Measurements from ENCODE around the gene SPTB. TPM values are rescaled to one million over a fixed set of nuclear protein-coding genes. Genes with fewer than 3 reads are reported as not detected.
A peak's percentile ranks its signal among the peaks of the same experiment; 100 is the strongest.

Gene SPTB
- total and polyA plus RNA-seq, 10 of the 15 experiments (the other 5 are each of a cell fraction or from before 2014, with no cell fraction given): under 0.01 to 0.04 (median 0.02) TPM; not detected in 4

DNA sequence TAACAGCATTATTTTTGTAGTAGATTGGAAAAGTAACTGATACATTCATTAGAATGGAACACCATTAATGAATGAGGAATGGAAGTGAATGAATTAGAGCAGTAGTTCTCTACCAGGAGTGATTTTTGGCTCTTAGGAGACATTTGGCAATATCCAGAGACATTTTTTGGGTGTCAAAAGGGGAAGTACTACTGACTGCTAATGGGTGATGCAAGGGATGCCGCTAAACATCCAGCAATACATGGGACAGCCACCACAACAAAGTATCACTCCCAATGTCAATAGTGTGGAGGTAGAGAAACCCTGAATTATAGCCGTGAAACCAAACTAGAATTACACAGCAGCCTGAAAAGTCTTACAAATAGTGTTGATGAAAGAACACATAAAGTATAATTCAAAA is 36.1 kb upstream of the SPTB start:
- H3K4me1 ChIP-seq (ENCODE audit: control insufficient read depth, insufficient read depth, low read length): peaks cover 5% of the 10 kb centered on the region; the same call in 1 of the 2 replicates
- TF ChIP-seq, protein P1, sequence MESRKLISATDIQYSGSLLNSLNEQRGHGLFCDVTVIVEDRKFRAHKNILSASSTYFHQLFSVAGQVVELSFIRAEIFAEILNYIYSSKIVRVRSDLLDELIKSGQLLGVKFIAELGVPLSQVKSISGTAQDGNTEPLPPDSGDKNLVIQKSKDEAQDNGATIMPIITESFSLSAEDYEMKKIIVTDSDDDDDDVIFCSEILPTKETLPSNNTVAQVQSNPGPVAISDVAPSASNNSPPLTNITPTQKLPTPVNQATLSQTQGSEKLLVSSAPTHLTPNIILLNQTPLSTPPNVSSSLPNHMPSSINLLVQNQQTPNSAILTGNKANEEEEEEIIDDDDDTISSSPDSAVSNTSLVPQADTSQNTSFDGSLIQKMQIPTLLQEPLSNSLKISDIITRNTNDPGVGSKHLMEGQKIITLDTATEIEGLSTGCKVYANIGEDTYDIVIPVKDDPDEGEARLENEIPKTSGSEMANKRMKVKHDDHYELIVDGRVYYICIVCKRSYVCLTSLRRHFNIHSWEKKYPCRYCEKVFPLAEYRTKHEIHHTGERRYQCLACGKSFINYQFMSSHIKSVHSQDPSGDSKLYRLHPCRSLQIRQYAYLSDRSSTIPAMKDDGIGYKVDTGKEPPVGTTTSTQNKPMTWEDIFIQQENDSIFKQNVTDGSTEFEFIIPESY (IDR thresholded peaks at IDR 0.05): 0 out of 2 replicates have a peak, but pooled peaks have one; percentile 81
- TF ChIP-seq, protein P2, sequence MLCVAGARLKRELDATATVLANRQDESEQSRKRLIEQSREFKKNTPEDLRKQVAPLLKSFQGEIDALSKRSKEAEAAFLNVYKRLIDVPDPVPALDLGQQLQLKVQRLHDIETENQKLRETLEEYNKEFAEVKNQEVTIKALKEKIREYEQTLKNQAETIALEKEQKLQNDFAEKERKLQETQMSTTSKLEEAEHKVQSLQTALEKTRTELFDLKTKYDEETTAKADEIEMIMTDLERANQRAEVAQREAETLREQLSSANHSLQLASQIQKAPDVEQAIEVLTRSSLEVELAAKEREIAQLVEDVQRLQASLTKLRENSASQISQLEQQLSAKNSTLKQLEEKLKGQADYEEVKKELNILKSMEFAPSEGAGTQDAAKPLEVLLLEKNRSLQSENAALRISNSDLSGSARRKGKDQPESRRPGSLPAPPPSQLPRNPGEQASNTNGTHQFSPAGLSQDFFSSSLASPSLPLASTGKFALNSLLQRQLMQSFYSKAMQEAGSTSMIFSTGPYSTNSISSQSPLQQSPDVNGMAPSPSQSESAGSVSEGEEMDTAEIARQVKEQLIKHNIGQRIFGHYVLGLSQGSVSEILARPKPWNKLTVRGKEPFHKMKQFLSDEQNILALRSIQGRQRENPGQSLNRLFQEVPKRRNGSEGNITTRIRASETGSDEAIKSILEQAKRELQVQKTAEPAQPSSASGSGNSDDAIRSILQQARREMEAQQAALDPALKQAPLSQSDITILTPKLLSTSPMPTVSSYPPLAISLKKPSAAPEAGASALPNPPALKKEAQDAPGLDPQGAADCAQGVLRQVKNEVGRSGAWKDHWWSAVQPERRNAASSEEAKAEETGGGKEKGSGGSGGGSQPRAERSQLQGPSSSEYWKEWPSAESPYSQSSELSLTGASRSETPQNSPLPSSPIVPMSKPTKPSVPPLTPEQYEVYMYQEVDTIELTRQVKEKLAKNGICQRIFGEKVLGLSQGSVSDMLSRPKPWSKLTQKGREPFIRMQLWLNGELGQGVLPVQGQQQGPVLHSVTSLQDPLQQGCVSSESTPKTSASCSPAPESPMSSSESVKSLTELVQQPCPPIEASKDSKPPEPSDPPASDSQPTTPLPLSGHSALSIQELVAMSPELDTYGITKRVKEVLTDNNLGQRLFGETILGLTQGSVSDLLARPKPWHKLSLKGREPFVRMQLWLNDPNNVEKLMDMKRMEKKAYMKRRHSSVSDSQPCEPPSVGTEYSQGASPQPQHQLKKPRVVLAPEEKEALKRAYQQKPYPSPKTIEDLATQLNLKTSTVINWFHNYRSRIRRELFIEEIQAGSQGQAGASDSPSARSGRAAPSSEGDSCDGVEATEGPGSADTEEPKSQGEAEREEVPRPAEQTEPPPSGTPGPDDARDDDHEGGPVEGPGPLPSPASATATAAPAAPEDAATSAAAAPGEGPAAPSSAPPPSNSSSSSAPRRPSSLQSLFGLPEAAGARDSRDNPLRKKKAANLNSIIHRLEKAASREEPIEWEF (IDR thresholded peaks at IDR 0.05; ENCODE audit: insufficient replicate concordance, low read depth, low read length): no peak
- TF ChIP-seq SIX5 (IDR thresholded peaks at IDR 0.05; ENCODE audit: low read depth, low read length, severe bottlenecking) (no peak), MEF2B (IDR thresholded peaks at IDR 0.05; ENCODE audit: partially characterized antibody, poor library complexity, severe bottlenecking) (no peak), TCF7 (IDR thresholded peaks at IDR 0.05; ENCODE audit: borderline replicate concordance) (no peak), SPI1 (IDR thresholded peaks at IDR 0.05; ENCODE audit: borderline replicate concordance, insufficient read depth, low read depth, low read length) (peak; percentile 7; the same call in 1 of the 2 replicates)
- TF ChIP-seq, protein P3, sequence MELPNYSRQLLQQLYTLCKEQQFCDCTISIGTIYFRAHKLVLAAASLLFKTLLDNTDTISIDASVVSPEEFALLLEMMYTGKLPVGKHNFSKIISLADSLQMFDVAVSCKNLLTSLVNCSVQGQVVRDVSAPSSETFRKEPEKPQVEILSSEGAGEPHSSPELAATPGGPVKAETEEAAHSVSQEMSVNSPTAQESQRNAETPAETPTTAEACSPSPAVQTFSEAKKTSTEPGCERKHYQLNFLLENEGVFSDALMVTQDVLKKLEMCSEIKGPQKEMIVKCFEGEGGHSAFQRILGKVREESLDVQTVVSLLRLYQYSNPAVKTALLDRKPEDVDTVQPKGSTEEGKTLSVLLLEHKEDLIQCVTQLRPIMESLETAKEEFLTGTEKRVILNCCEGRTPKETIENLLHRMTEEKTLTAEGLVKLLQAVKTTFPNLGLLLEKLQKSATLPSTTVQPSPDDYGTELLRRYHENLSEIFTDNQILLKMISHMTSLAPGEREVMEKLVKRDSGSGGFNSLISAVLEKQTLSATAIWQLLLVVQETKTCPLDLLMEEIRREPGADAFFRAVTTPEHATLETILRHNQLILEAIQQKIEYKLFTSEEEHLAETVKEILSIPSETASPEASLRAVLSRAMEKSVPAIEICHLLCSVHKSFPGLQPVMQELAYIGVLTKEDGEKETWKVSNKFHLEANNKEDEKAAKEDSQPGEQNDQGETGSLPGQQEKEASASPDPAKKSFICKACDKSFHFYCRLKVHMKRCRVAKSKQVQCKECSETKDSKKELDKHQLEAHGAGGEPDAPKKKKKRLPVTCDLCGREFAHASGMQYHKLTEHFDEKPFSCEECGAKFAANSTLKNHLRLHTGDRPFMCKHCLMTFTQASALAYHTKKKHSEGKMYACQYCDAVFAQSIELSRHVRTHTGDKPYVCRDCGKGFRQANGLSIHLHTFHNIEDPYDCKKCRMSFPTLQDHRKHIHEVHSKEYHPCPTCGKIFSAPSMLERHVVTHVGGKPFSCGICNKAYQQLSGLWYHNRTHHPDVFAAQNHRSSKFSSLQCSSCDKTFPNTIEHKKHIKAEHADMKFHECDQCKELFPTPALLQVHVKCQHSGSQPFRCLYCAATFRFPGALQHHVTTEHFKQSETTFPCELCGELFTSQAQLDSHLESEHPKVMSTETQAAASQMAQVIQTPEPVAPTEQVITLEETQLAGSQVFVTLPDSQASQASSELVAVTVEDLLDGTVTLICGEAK (IDR thresholded peaks at IDR 0.05; ENCODE audit: borderline replicate concordance): no peak
- TF ChIP-seq, protein P4, sequence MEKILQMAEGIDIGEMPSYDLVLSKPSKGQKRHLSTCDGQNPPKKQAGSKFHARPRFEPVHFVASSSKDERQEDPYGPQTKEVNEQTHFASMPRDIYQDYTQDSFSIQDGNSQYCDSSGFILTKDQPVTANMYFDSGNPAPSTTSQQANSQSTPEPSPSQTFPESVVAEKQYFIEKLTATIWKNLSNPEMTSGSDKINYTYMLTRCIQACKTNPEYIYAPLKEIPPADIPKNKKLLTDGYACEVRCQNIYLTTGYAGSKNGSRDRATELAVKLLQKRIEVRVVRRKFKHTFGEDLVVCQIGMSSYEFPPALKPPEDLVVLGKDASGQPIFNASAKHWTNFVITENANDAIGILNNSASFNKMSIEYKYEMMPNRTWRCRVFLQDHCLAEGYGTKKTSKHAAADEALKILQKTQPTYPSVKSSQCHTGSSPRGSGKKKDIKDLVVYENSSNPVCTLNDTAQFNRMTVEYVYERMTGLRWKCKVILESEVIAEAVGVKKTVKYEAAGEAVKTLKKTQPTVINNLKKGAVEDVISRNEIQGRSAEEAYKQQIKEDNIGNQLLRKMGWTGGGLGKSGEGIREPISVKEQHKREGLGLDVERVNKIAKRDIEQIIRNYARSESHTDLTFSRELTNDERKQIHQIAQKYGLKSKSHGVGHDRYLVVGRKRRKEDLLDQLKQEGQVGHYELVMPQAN (conservative IDR thresholded peaks at IDR 0.05): no peak

More for the DNA sequence above, 36.1 kb upstream of the SPTB start:
- Histone ChIP-seq H3K36me3 (ENCODE audit: control insufficient read depth in 2 of 2, insufficient read depth in 2 of 2, low read length in 1 of 2) (peaks cover 0 to 4% of the 10 kb centered on the region in 2 experiments; a peak in 1 of 4 replicates), H3K27me3 (replicated peaks in 1 of 2; ENCODE audit: control insufficient read depth in 2 of 2, insufficient read depth in 2 of 2, low read length in 1 of 2) (no peaks in the 10 kb centered on the region), H3K9me3 (replicated peaks; ENCODE audit: control insufficient read depth, insufficient read depth, low read length) (no peaks in the 10 kb centered on the region; the same call in 1 of the 3 replicates), H3K4me3 (peak overlapping the region; percentile 79), H3K27ac (ENCODE audit: control insufficient read depth, insufficient read depth) (no peak overlapping the region; the same call in 1 of the 2 replicates), H3K4me2 (ENCODE audit: control insufficient read depth, insufficient read depth) (peak overlapping the region; percentile 84), H3K79me2 (ENCODE audit: control insufficient read depth, insufficient read depth, low read length) (peaks cover 57% of the 10 kb centered on the region), H2AFZ (ENCODE audit: control insufficient read depth, low read depth, low read length) (no peak overlapping the region), H3K9ac (ENCODE audit: control insufficient read depth, insufficient read depth, low read length) (no peak overlapping the region), H4K20me1 (ENCODE audit: control insufficient read depth, insufficient read depth) (no peaks in the 10 kb centered on the region)
- ChIA-PET RAD21 (ENCODE audit: unreplicated experiment) (interaction anchor here (1.6 to 2.2 kb wide), 3 partner anchors 9 to 71 kb away, joined by 6 to 9 read pairs (median 9); partner anchors contain the start of gene FNTB), SMC1A (ENCODE audit: uncharacterized antibody, unreplicated experiment) (interaction anchor here (1.1 to 2.8 kb wide), 4 partner anchors 9 to 71 kb away, joined by 5 to 12 read pairs (median 6); partner anchors contain the start of gene FNTB), CTCF (interaction anchor here (0.5 to 2.8 kb wide), 5 partner anchors 8 to 612 kb away, joined by 3 to 10 read pairs (median 3); no protein-coding TSS in a partner anchor), POLR2A (interaction anchor here (1.6 to 2.3 kb wide), 2 partner anchors 9 to 37 kb away, joined by 9 to 15 read pairs; no protein-coding TSS in a partner anchor)
- WGBS (ENCODE audit: insufficient coverage, insufficient replicate concordance, low lambda C conversion rate, missing lambda C conversion rate): 98% methylated on average over 2 of the region's 2 CpGs
- no peak for ATAC-seq
- in situ Hi-C loops (cut with MboI): no loop called here
- intact Hi-C loops (cut with micrococcal nuclease; ENCODE audit: unreplicated experiment): loop anchor here (2.0 kb wide), 1 partner anchor 71 kb away; the partner anchor contains the start of gene FNTB
- no TSS peak for BruUV-seq (replicated peaks)
- no peak for DNase-seq (ENCODE audit: low read depth, low spot score)
- FAIRE-seq: no peak
